Renal cortical epithelial cell (primary cell): ENCODE measurements around the gene PRPH2. TPM values are rescaled to one million over a fixed set of nuclear protein-coding genes. Genes with fewer than 3 reads are reported as not detected.

ENCODE experiments used
- total RNA-seq: library from RNA; depleted of rRNA; stranded (reverse); fragments of >200 nt; gene quantifications from 2 replicates; pipeline ENCODE4 v1.2.3, GENCODE V29; 2014

The PRPH2 gene
- total RNA-seq, 1 donor from 2014 or later, result 1.2 TPM

Other genes with a start within 250 kb of the PRPH2 start
- 21.4 and 37.9 TPM in 2 replicates for gene UBR2, start 158.6 kb downstream of the PRPH2 start, total RNA-seq
- 37.7 and 59.6 TPM in 2 replicates for gene TBCC, start 23.5 kb upstream of the PRPH2 start, total RNA-seq
- 2.4 and 8.2 TPM in 2 replicates for gene BICRAL, start 59.5 kb upstream of the PRPH2 start, total RNA-seq
- gene RPL7L1, start 157.0 kb upstream of the PRPH2 start, total RNA-seq, result 150 and 177 TPM in 2 replicates
- not detected in 2 replicates for gene PTCRA, start 193.5 kb upstream of the PRPH2 start, total RNA-seq
- 26.9 and 66.7 TPM in 2 replicates for gene CNPY3, start 206.9 kb upstream of the PRPH2 start, total RNA-seq
- gene GNMT, start 238.2 kb upstream of the PRPH2 start, total RNA-seq, result 0.20 TPM in 1 of 2 replicates, not detected in the other